Upper lobe of left lung (tissue), 6 donors: ENCODE measurements around the gene FAM53A. TPM values are rescaled to one million over a fixed set of nuclear protein-coding genes. Genes with fewer than 3 reads are reported as not detected.

Experiments
- ATAC-seq, 2 donors: fragments of 200-7000 bp; cut with Tn5 transposase; one replicate each; pipeline ENCODE4 v1.9.1; 2022; ENCODE audit warnings: mild to moderate bottlenecking in 2 of 2, moderate library complexity in 2 of 2; ENCODE audit not compliant: low FRiP score in 2 of 2
- DNase-seq, 2 donors: peaks; one replicate each; pipeline ENCODE4 v3.0.0-alpha.2; 2019 to 2020
- H3K27ac ChIP-seq, 4 donors: fragments of 200-600 bp; sonication (generic); one replicate each; pipeline ENCODE4 v1.5.1; 2016 to 2019
- H3K27me3 ChIP-seq, 4 donors: fragments of 200-600 bp; sonication (generic); one replicate each; pipeline ENCODE4 v1.5.1; 2017 to 2019
- H3K36me3 ChIP-seq, 4 donors: fragments of 200-600 bp; sonication (generic); one replicate each; pipeline ENCODE4 v1.5.1; 2016 to 2019
- H3K4me1 ChIP-seq, 4 donors: fragments of 200-600 bp; sonication (generic); one replicate each; pipeline ENCODE4 v1.5.1; 2018 to 2019
- H3K4me3 ChIP-seq, 4 donors: fragments of 200-600 bp; sonication (generic); one replicate each; pipeline ENCODE4 v1.5.1; 2017 to 2019; ENCODE audit warnings: mild to moderate bottlenecking in 2 of 4, moderate library complexity in 1 of 4
- H3K9me3 ChIP-seq, 4 donors: fragments of 200-600 bp; sonication (generic); one replicate each; pipeline ENCODE4 v1.5.1; 2018 to 2019
- CTCF ChIP-seq, 6 experiments: fragments of 450-650 bp in 4 of 6; fragments of 200-600 bp in 2 of 6; sonication (generic) in 2 of 6; IDR thresholded peaks; one replicate each; pipeline ENCODE4 v1.5.1; 2016 to 2019; ENCODE audit warnings: antibody characterized with exemption in 6 of 6
- EP300 ChIP-seq, 4 donors: sonication (generic); formaldehyde crosslinking; IDR thresholded peaks; one replicate each; pipeline ENCODE4 v1.5.1; 2017; ENCODE audit warnings: antibody characterized with exemption in 4 of 4, control low read depth in 2 of 4
- POLR2A ChIP-seq, 4 donors: fragments of 450-650 bp; IDR thresholded peaks; one replicate each; pipeline ENCODE4 v1.5.1; 2016 to 2017; ENCODE audit warnings: antibody characterized with exemption in 4 of 4, mild to moderate bottlenecking in 2 of 4
- POLR2AphosphoS5 ChIP-seq, 2 donors: sonication (generic); formaldehyde crosslinking; IDR thresholded peaks; one replicate each; pipeline ENCODE4 v1.5.1; 2017; ENCODE audit warnings: antibody characterized with exemption in 2 of 2
- WGBS, 2 donors: methylation state at CpG; one replicate each; pipeline ENCODE4 v1.1.5; 2017 to 2018; 5-methylcytosine and 5-hydroxymethylcytosine counted together
- total RNA-seq, 6 donors: library from RNA; depleted of rRNA in 4 of 6; stranded (reverse); fragments of >200 nt in 4 of 6; gene quantifications; one replicate each; pipeline versions ENCODE4 v1.1.0 to v1.2.1, GENCODE V29; 2016 to 2021
- donor health status: DM: no; HTN: no; CAD: no; lungs with moderate emphysema.
- donor health status: DM: no; HTN: yes; CAD: no; lungs with severe emphysema.

FAM53A gene
- total RNA-seq, 6 donors from 2014 or later: 0.59 to 17.8 (median 2.5) TPM

GRCh38 chr4:1640190-1640589, 43.9 kb downstream of the FAM53A start:
- ATAC-seq (no peak), DNase-seq (peak in 1 of 2 donors; percentile 48)
- 83 to 84% methylated on average over 12 to 16 of the region's 16 CpGs for WGBS, 2 donors
- no peaks in the 10 kb centered on the region for H3K36me3 ChIP-seq
- TF ChIP-seq POLR2AphosphoS5 (IDR thresholded peaks at IDR 0.05): no peak
- no peak for TF ChIP-seq CTCF (IDR thresholded peaks at IDR 0.05)
- TF ChIP-seq POLR2A (IDR thresholded peaks at IDR 0.05): no peak
- no peak for TF ChIP-seq EP300 (IDR thresholded peaks at IDR 0.05)
- no peaks in the 10 kb centered on the region for H3K27me3 ChIP-seq
- H3K27ac ChIP-seq: no peak overlapping the region
- H3K4me3 ChIP-seq: no peak overlapping the region
- H3K9me3 ChIP-seq: no peaks in the 10 kb centered on the region
- H3K4me1 ChIP-seq: no peaks in the 10 kb centered on the region

- Histone ChIP-seq H3K36me3 (no peaks in the 10 kb centered on the region), H3K9me3 (no peaks in the 10 kb centered on the region), H3K27ac (no peak overlapping the region), H3K27me3 (no peaks in the 10 kb centered on the region), H3K4me3 (no peak overlapping the region), H3K4me1 (no peaks in the 10 kb centered on the region)
- no peak for TF ChIP-seq EP300 (IDR thresholded peaks at IDR 0.05)
- no peak for TF ChIP-seq POLR2AphosphoS5 (IDR thresholded peaks at IDR 0.05)
- no peak for TF ChIP-seq CTCF (IDR thresholded peaks at IDR 0.05)
- no peak for TF ChIP-seq POLR2A (IDR thresholded peaks at IDR 0.05)
- ATAC-seq (no peak), DNase-seq (peak in 1 of 2 donors; percentile 60)
- WGBS, 2 donors: 79 to 87% methylated on average over 9 to 11 of the region's 11 CpGs
Observed at GRCh38 chr4:1639299-1639868, 44.7 kb downstream of the FAM53A start.

- TF ChIP-seq POLR2A (IDR thresholded peaks at IDR 0.05) (no peak), EP300 (IDR thresholded peaks at IDR 0.05) (no peak)
- H3K27ac ChIP-seq: no peak overlapping the region
- H3K9me3 ChIP-seq: no peaks in the 10 kb centered on the region
- H3K4me1 ChIP-seq: no peaks in the 10 kb centered on the region
- 95 to 100% methylated on average over 5 to 10 of the region's 11 CpGs for WGBS, 2 donors
- ATAC-seq (peak in 1 of 2 donors; percentile 4), DNase-seq (peak in 1 of 2 donors; percentile 70)
- no peak overlapping the region for H3K4me3 ChIP-seq
- H3K27me3 ChIP-seq: no peaks in the 10 kb centered on the region
- no peaks in the 10 kb centered on the region for H3K36me3 ChIP-seq
Observed at GRCh38 chr4:1638873-1639272, 45.2 kb downstream of the FAM53A start.

- WGBS, 2 donors: 93% methylated on average over 7 to 10 of the region's 10 CpGs
Observed at GRCh38 chr4:1638272-1638598, 45.9 kb downstream of the FAM53A start.

GRCh38 chr4:1637580-1638271, 46.4 kb downstream of the FAM53A start:
- ATAC-seq (no peak), DNase-seq (peak in 1 of 2 donors; percentile 28)
- no peak overlapping the region for H3K4me3 ChIP-seq
- 82 to 85% methylated on average over 4 to 8 of the region's 12 CpGs for WGBS, 2 donors
- no peaks in the 10 kb centered on the region for H3K36me3 ChIP-seq
- H3K27me3 ChIP-seq: no peaks in the 10 kb centered on the region
- H3K4me1 ChIP-seq: no peaks in the 10 kb centered on the region
- H3K27ac ChIP-seq: no peak overlapping the region
- H3K9me3 ChIP-seq: no peaks in the 10 kb centered on the region
- TF ChIP-seq EP300 (IDR thresholded peaks at IDR 0.05): no peak
- TF ChIP-seq POLR2A (IDR thresholded peaks at IDR 0.05): no peak
- no peak for TF ChIP-seq CTCF (IDR thresholded peaks at IDR 0.05)
- no peak for TF ChIP-seq POLR2AphosphoS5 (IDR thresholded peaks at IDR 0.05)

More at GRCh38 chr4:1638272-1638598, 45.9 kb downstream of the FAM53A start:
- H3K4me1 ChIP-seq: no peaks in the 10 kb centered on the region
- no peak overlapping the region for H3K4me3 ChIP-seq
- no peak overlapping the region for H3K27ac ChIP-seq
- H3K36me3 ChIP-seq: no peaks in the 10 kb centered on the region
- H3K9me3 ChIP-seq: no peaks in the 10 kb centered on the region
- DNase-seq: peak in 1 of 2 donors; percentile 56
- no peak for TF ChIP-seq EP300 (IDR thresholded peaks at IDR 0.05)
- TF ChIP-seq POLR2AphosphoS5 (IDR thresholded peaks at IDR 0.05): no peak
- TF ChIP-seq POLR2A (IDR thresholded peaks at IDR 0.05): no peak
- TF ChIP-seq CTCF (IDR thresholded peaks at IDR 0.05): no peak
- H3K27me3 ChIP-seq: no peaks in the 10 kb centered on the region
- ATAC-seq: no peak
